Measurements from ENCODE around the gene SIPA1L3. TPM values are rescaled to one million over a fixed set of nuclear protein-coding genes. Genes with fewer than 3 reads are reported as not detected.
A peak's percentile ranks its signal among the peaks of the same experiment; 100 is the strongest.

SIPA1L3 gene
- total and polyA plus RNA-seq, 10 of the 15 experiments (the other 5 are each of a cell fraction or from before 2014, with no cell fraction given) = 0.24 to 66.2 (median 19.1) TPM

DNA sequence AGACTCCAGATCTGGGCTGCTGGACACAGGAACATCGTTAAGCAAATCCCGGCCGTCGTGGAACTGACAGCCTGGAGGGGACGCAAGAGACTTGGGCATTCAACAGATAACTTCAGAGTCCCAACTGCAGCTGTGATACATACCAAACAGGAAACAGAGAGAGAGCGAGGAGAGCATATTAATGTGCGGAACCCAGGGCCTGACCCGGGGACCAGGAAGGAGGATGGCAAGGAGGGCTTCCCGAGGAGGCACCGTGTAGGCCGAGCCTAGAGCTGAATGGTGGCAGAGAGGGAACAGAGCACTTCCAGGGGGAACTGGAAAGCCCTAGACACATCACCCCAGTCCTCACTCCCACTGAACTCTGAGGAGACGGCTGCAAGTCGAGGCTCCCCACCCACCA, 68.1 kb downstream of the SIPA1L3 start (continued):
- peak; percentile 31; the same call in 1 of the 2 replicates for TF ChIP-seq POLR2A (IDR thresholded peaks at IDR 0.05; ENCODE audit: low read depth, low read length)

DNA sequence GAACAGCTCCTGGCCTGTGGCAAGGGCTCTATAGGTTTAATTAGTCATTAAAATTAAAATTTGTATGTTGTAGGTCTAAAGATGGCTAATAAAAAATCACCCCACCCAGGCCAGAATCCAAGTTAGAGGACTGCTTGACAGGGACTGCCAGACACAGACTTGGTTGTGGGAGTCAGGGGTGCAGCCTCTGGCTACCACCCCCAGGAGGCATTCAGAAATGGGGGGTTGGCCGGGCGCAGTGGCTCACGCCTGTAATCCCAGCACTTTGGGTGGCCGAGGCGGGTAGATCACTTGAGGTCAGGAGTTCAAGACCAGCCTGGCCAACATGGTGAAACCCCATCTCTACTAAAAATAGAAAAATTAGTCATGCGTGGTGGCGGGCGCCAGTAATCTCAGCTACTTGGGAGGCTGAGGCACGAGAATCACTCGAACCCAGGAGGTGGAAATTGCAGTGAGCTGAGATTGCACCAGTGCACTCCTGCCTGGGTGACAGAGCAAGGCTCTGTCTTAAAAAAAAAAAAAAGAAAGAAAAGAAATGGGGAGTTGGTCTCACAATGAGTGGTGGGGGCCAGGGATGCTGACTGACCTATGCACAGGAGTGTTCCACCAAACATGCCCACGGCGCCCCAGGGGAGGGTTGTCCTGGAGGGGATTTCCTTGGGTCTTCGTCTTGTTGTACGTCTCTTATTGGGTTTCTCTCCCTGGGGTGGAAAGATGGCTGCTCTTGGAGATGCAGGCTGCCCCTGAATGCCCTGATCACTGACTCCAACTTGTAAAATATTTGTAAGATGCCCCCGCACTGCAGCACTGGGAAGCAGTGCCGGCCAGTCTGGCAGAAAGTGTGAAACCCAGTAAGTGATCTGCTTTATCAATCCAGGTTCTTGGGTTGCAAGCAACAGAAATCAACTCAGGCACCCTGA, 68.8 kb downstream of the SIPA1L3 start:
- ChIA-PET SMC1A (ENCODE audit: uncharacterized antibody, unreplicated experiment) (interaction anchor here (0.7 to 6.9 kb wide), 10 partner anchors 11 to 105 kb away, joined by 3 to 47 read pairs (median 6); partner anchors contain the start of gene SIPA1L3), CTCF (interaction anchor here (0.5 to 2.2 kb wide), 6 partner anchors 8 to 71 kb away, joined by 3 to 6 read pairs (median 3); no protein-coding TSS in a partner anchor), RAD21 (ENCODE audit: unreplicated experiment) (interaction anchor here (1.1 to 5.5 kb wide), 6 partner anchors 12 to 73 kb away, joined by 3 to 38 read pairs (median 8); no protein-coding TSS in a partner anchor), POLR2A (interaction anchor here (0.5 to 4.4 kb wide), 8 partner anchors 10 to 65 kb away, joined by 3 to 47 read pairs (median 3); no protein-coding TSS in a partner anchor)
- Histone ChIP-seq H3K4me2 (ENCODE audit: control insufficient read depth, insufficient read depth) (peak overlapping the region; percentile 52; the same call in 1 of the 2 replicates), H2AFZ (ENCODE audit: control insufficient read depth, low read depth, low read length) (no peak overlapping the region), H3K9ac (ENCODE audit: control insufficient read depth, insufficient read depth, low read length) (no peak overlapping the region; the same call in 1 of the 2 replicates), H3K4me1 (ENCODE audit: control insufficient read depth, insufficient read depth, low read length) (peaks cover 63% of the 10 kb centered on the region), H3K9me3 (replicated peaks; ENCODE audit: control insufficient read depth, insufficient read depth, low read length) (peaks cover 3% of the 10 kb centered on the region; the same call in 2 of the 3 replicates), H3K79me2 (ENCODE audit: control insufficient read depth, insufficient read depth, low read length) (peaks cover 77% of the 10 kb centered on the region), H3K36me3 (ENCODE audit: control insufficient read depth in 2 of 2, insufficient read depth in 2 of 2, low read length in 1 of 2) (peaks cover 0 to 2% of the 10 kb centered on the region in 2 experiments; a peak in 1 of 4 replicates), H3K4me3 (no peak overlapping the region), H3K27ac (ENCODE audit: control insufficient read depth, insufficient read depth) (peak overlapping the region; percentile 87), H4K20me1 (ENCODE audit: control insufficient read depth, insufficient read depth) (no peaks in the 10 kb centered on the region), H3K27me3 (replicated peaks in 1 of 2; ENCODE audit: control insufficient read depth in 2 of 2, insufficient read depth in 2 of 2, low read length in 1 of 2) (no peaks in the 10 kb centered on the region)
- BruUV-seq (replicated peaks) = no TSS peak
- 29% methylated on average over 16 of the region's 16 CpGs for WGBS (ENCODE audit: insufficient coverage, insufficient replicate concordance, low lambda C conversion rate, missing lambda C conversion rate)
- intact Hi-C loops (cut with micrococcal nuclease; ENCODE audit: unreplicated experiment) = loop anchor here (5.0 kb wide), 1 partner anchor 49 kb away; no protein-coding TSS in a partner anchor
- in situ Hi-C loops (cut with MboI) = loop anchor here (5.0 kb wide), 1 partner anchor 64 kb away; no protein-coding TSS in a partner anchor
- no peak for DNase-seq (ENCODE audit: low read depth, low spot score)
- no peak; the same call in 2 of the 3 replicates for ATAC-seq
- no peak for FAIRE-seq
- TF ChIP-seq BHLHE40 (IDR thresholded peaks at IDR 0.05; ENCODE audit: borderline replicate concordance in 1 of 2, low read depth in 2 of 2, low read length in 1 of 2) (peak in 1 of 2 experiments; percentile 47; a peak in 2 of 4 replicates), KLF5 (IDR thresholded peaks at IDR 0.05; ENCODE audit: partially characterized antibody) (no peak), PAX5 (IDR thresholded peaks at IDR 0.05; ENCODE audit: borderline replicate concordance, low read depth, low read length) (peak; percentile 60; the same call in 1 of the 2 replicates), SREBF2 (IDR thresholded peaks at IDR 0.05; ENCODE audit: low read length) (no peak), NR2F1 (conservative IDR thresholded peaks at IDR 0.05) (peak; percentile 55; the same call in 1 of the 2 replicates), ZNF217 (IDR thresholded peaks at IDR 0.05) (0 out of 2 replicates have a peak, but pooled peaks have one; percentile 26), MEF2A (IDR thresholded peaks at IDR 0.05; ENCODE audit: insufficient read depth, low read depth, low read length) (peak; percentile 59; the same call in 1 of the 2 replicates), ZSCAN29 (IDR thresholded peaks at IDR 0.05) (no peak), NFIC (IDR thresholded peaks at IDR 0.05; ENCODE audit: low read depth, low read length) (peak; percentile 35; the same call in 1 of the 2 replicates), KAT2A (conservative IDR thresholded peaks at IDR 0.05; ENCODE audit: control insufficient read depth, low read depth, low read length) (no peak)
- TF ChIP-seq, protein P1, sequence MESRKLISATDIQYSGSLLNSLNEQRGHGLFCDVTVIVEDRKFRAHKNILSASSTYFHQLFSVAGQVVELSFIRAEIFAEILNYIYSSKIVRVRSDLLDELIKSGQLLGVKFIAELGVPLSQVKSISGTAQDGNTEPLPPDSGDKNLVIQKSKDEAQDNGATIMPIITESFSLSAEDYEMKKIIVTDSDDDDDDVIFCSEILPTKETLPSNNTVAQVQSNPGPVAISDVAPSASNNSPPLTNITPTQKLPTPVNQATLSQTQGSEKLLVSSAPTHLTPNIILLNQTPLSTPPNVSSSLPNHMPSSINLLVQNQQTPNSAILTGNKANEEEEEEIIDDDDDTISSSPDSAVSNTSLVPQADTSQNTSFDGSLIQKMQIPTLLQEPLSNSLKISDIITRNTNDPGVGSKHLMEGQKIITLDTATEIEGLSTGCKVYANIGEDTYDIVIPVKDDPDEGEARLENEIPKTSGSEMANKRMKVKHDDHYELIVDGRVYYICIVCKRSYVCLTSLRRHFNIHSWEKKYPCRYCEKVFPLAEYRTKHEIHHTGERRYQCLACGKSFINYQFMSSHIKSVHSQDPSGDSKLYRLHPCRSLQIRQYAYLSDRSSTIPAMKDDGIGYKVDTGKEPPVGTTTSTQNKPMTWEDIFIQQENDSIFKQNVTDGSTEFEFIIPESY (IDR thresholded peaks at IDR 0.05) = 0 out of 2 replicates have a peak, but pooled peaks have one; percentile 19
- TF ChIP-seq, protein P2, sequence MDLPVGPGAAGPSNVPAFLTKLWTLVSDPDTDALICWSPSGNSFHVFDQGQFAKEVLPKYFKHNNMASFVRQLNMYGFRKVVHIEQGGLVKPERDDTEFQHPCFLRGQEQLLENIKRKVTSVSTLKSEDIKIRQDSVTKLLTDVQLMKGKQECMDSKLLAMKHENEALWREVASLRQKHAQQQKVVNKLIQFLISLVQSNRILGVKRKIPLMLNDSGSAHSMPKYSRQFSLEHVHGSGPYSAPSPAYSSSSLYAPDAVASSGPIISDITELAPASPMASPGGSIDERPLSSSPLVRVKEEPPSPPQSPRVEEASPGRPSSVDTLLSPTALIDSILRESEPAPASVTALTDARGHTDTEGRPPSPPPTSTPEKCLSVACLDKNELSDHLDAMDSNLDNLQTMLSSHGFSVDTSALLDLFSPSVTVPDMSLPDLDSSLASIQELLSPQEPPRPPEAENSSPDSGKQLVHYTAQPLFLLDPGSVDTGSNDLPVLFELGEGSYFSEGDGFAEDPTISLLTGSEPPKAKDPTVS (IDR thresholded peaks at IDR 0.05; ENCODE audit: low read depth, low read length) = no peak
- TF ChIP-seq, protein P3, sequence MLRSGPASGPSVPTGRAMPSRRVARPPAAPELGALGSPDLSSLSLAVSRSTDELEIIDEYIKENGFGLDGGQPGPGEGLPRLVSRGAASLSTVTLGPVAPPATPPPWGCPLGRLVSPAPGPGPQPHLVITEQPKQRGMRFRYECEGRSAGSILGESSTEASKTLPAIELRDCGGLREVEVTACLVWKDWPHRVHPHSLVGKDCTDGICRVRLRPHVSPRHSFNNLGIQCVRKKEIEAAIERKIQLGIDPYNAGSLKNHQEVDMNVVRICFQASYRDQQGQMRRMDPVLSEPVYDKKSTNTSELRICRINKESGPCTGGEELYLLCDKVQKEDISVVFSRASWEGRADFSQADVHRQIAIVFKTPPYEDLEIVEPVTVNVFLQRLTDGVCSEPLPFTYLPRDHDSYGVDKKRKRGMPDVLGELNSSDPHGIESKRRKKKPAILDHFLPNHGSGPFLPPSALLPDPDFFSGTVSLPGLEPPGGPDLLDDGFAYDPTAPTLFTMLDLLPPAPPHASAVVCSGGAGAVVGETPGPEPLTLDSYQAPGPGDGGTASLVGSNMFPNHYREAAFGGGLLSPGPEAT (IDR thresholded peaks at IDR 0.05; ENCODE audit: low read depth) = 0 out of 2 replicates have a peak, but pooled peaks have one; percentile 41

Measured in GM12878 (cell line).